GM12891 (cell line): ENCODE data around the gene SVOPL.

ENCODE experiments used
- DNase-seq: peaks from one replicate; pipeline ENCODE4 v3.0.0; 2011; ENCODE audit warnings: low spot score; ENCODE audit not compliant: insufficient read length
- FAIRE-seq: peaks from 2 replicates; lab custom pipeline; 2011; peaks lifted over from hg19 to GRCh38; lab: Jason Lieb, UNC
- PAX5 ChIP-seq: IDR thresholded peaks from 2 replicates; pipeline ENCODE4 v1.6.1; 2011; ENCODE audit warnings: low read length, moderate library complexity, mild to moderate bottlenecking; ENCODE audit not compliant: insufficient read depth, severe bottlenecking
- POLR2A ChIP-seq: IDR thresholded peaks from 2 replicates; pipeline ENCODE4 v1.6.1; 2011; ENCODE audit warnings: low read depth, low read length, control low read depth
- POLR2AphosphoS5 ChIP-seq: IDR thresholded peaks from 2 replicates; pipeline ENCODE4 v1.6.1; 2011; ENCODE audit warnings: low read depth, low read length, control low read depth
- POU2F2 ChIP-seq: IDR thresholded peaks from 2 replicates; pipeline ENCODE4 v1.6.1; 2011; ENCODE audit warnings: low read depth, mild to moderate bottlenecking, control low read depth, low read length, moderate library complexity
- SPI1 ChIP-seq: IDR thresholded peaks from 2 replicates; pipeline ENCODE4 v1.6.1; 2011; ENCODE audit warnings: low read depth, low read length, control low read depth
- TAF1 ChIP-seq: IDR thresholded peaks from 2 replicates; pipeline ENCODE4 v1.6.1; 2011; ENCODE audit warnings: low read depth, low read length, control low read depth

The SVOPL gene

DNA sequence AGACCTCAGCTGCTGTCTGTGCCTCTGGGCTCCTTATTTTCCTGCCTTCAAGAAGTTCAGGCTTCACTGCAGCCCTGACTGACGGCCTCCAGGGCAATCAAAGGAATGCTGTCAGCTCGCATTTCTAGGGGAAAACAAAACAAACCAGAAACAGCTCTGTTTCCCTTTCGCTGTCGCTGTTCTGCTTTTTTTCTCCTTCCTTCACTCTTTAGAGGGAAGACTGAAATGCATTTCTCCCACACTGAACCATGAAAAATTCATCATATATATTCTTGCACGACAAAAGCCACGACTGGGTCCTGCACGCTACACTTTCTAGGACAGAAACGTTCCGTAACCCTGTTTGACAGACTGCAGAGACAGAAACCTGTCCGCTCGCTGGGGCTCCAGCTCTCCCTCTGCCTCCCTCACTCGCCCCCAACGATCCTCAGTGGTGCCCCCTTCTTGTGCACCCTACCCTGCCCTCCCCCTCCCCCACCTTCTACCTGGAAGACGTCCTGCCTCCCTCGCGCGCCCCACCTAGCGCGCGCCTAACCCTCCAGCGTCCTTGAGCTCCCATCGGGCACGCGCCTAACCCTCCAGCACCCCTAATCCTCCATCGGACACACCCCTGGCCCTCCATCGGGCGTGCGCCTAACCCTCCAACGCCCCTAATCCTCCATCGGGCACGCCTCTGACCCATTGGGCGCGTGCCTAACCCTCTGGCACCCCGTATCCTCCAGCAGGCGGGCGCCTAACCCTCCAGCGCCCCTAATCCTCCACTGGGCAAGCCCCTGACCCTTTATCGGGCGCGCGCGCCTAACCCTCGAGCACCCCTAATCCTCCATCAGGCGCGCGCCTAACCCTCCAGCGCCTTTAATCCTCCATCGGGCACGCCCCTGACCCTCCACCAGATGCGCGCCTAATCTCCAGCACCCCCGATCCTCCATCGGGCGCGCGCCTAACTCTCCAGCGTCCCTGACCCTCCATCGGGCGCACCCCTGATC is 37.1 kb downstream of the SVOPL start:
- FAIRE-seq (no peak), DNase-seq (no peak)
- TF ChIP-seq POLR2AphosphoS5 (no peak), POLR2A (no peak), TAF1 (no peak), POU2F2 (no peak), SPI1 (no peak), PAX5 (no peak)

DNA sequence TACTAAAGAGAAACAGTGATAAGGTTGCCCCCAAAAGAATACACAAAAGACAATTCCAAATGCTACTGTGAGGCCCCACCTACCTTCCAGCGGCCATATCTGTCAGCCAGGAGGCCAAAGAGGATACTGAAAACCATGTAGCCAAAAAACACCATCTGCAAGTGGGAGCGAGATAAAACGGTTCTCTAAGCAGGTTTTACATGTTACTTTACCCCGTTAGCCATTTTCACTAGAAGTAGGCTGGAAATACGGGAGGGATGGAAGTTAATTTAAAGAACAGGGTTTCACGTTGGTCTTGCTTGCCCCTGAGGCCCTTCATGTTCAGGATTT is 38.2 kb downstream of the SVOPL start:
- TF ChIP-seq POLR2AphosphoS5, result no peak
- no peak for DNase-seq
- no peak for FAIRE-seq

DNA sequence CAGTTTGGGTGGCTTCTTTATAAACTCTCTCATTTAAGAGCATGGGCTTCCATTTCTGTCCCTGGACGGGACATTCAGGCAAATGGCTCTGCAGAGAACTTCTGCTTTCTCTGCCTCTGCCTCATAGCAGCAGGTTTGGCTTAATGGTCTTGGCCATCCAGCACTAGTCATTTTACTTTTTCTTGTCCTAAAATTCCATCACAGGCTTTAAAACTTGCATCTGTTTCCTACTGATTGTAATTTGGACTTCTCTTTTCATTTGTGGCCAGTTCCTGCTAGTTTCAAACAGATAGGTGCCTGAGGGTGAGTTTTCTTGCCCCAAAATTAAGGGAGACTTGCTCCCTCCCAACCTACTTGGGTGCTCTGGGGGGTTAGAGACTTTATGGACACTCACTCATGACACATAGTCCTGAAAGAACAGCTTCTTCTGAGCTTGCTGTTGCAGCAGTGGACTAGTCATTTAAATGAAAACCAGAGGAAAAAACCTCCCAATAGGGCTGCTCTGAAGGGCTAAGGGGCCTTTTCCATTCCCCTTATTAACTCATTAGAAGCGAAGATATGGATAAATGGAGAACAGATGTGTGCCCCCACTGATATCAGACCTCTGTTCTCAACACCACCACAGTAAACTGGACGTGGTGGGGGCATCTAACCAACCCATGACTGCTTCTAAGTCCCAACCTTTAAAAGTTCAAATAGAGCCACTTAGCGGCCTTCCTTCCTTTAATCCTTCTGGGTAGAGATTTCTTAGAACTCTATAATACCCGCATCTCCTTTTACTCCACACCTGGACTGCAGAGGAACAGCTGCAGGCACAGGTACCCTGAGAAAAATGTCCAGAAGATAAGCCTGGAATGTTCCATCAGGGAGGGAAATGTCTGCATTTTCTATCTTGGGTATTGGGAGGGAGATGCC is 38.8 kb downstream of the SVOPL start:
- TF ChIP-seq PAX5 (no peak), POU2F2 (no peak), POLR2A (no peak), POLR2AphosphoS5 (no peak), TAF1 (no peak), SPI1 (no peak)
- DNase-seq, result no peak
- FAIRE-seq, result no peak

DNA sequence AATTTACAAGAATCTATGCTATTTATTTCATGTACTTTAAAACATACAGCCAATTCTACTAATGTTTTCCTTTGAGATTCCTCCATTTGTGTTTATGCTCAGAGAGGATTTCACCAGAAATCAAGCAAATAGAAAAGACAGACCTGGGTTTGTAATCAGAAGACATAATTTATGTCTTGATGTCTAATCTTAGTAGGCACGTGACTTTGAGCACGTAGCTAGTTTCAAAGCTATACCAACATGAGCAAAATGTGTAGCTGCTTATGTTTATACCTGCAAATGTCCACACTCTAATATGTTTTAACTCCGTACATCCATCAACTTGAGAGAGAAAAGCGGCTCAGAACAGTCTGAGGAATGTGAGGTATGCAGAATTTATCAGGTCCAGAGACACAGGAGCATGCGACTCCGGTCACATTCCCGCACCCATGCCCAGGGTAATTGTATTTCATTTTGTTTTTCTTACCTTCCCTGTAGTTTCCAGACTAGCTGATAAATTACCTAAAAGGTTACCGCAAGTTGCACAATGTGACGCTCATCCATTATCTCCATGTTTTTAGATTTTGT is 40.0 kb downstream of the SVOPL start:
- TF ChIP-seq SPI1, result no peak
- TF ChIP-seq POLR2A, result no peak
- TF ChIP-seq TAF1, result no peak
- no peak for TF ChIP-seq POLR2AphosphoS5
- TF ChIP-seq PAX5, result no peak
- TF ChIP-seq POU2F2, result no peak
- FAIRE-seq, result no peak

DNA sequence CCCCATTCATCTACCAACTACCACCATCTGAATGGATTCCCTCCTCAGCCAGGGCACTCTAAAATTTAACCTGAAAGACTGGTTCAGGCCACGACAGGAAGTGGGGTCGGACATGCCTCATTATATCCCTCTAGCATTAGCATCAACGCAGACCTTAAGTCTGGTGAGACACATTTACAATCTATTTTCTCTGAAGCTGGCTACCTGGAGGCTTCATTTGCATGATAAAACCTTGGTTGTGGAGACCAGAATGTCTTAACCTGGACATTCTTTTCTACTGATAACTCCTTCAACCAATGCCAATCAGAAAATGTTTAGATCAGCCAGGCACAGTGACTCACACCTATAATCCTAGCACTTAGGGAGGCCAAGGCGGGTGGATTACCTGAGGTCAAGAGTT is 42.3 kb downstream of the SVOPL start:
- FAIRE-seq, result no peak
- TF ChIP-seq POLR2AphosphoS5 (no peak), SPI1 (no peak), TAF1 (no peak)
- no peak for DNase-seq

More for the DNA sequence above, 40.0 kb downstream of the SVOPL start:
- DNase-seq, result no peak

DNA sequence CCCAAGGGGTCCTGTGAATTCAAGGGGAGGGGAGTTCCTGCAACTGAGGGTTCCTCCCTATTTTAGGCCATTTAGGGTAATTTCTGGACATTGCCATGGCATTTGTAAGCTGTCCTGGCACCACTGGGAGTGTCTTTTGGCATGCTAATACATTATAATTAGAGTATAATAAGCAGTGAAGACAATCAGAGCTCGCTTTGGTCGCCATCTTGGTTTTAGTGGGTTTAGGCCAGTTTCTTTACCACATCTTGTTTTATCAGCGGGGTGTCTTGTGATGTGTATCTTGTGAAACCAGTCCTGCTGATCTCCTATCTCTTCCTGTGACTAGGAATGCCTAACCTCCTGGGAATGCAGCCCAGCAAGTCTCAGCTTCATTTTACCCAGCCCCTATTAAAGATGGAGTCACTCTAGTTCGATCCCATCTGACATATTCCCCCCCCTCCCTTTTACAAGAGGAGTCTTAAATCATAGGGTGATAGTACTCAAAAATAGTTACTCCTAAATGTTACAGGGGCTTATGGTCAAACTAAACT is 43.2 kb downstream of the SVOPL start:
- TF ChIP-seq POU2F2 (no peak), PAX5 (no peak), POLR2AphosphoS5 (no peak), TAF1 (no peak), POLR2A (no peak), SPI1 (no peak)
- no peak for FAIRE-seq

DNA sequence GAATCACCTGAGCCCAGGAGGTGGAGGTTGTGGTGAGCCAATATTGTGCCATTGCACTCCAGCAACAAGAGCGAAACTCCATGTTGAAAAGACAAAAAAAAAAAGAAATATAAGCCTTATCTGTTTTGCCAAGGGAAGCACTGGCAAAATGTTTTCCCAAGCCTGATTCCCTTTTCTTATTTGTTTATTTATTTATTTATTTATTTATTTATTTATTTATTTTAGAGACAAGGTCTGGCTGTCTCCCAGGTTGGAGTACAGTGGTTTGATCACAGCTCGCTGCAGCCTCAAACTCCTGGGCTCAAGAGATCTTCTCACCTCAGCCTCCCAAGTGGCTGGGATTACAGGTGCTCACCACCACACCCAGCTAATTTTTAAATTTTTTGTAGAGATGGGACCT is 44.2 kb downstream of the SVOPL start:
- DNase-seq (no peak), FAIRE-seq (no peak)
- TF ChIP-seq POU2F2 (no peak), SPI1 (no peak), TAF1 (no peak), POLR2A (no peak), POLR2AphosphoS5 (no peak), PAX5 (no peak)

More for the DNA sequence above, 43.2 kb downstream of the SVOPL start:
- no peak for DNase-seq

DNA sequence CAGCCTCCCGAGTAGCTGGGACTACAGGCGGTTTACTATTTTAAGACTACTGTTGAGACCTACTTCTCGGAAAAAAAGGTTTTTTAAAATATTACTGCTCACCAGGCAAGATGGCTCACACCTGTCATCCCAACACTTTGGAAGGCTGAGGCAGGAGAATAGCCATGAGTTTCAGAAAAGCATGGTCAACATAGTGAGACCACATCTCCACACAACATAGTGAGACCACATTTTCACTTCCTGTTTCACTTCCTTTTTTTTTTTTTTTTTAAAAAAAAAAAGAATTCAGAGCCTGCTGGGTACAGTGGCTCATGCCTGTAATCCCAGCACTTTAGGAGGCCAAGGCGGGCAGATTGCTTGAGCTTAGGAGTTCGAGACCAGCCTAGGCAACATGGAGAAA is 46.5 kb downstream of the SVOPL start:
- no peak for FAIRE-seq
- DNase-seq, result no peak
- peak; percentile 79 for TF ChIP-seq SPI1
- no peak for TF ChIP-seq TAF1
- no peak for TF ChIP-seq POLR2A

DNA sequence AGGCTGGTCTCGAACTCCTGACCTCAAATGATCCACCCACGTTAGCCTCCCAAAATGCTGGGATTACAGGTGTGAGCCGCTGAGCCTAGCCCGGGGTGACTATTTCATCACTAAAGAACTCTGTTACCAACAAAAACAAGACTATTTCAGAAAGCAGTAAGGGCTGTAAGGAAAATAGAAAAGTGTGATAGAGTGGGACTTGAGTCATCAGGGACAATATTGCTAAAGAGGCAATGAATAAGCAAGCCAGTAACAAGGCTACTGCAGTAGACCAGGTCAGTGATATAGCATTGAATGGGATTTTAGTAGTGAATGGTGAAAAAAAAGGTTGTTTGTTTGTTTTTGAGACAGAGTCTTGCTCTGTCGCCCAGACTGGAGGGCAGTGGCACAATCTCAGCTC is 51.7 kb downstream of the SVOPL start:
- no peak for TF ChIP-seq POU2F2
- TF ChIP-seq TAF1, result no peak
- no peak for TF ChIP-seq POLR2AphosphoS5
- no peak for TF ChIP-seq SPI1
- DNase-seq (no peak), FAIRE-seq (no peak)

DNA sequence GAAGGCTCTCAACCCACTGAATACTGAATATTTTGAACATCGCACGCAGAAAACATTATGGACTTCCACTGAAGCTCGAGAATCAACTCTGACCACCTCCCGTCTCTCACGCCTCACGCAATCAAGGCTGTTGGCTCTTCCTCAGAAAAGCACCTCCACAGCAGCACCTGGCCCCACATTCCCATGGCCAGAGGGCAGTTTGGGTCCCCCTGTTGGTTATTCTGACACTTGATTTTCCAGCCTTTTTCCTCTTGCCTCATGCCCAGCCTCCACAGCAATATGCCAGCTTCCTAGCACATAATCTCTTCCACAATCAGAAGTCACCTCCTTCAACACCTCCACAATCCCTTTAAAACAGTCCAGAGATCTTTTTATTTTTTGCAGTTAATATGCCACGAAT is 55.9 kb downstream of the SVOPL start:
- no peak for DNase-seq
- TF ChIP-seq POU2F2 (no peak), PAX5 (no peak), SPI1 (no peak)
- FAIRE-seq, result no peak
